Erythroblast (primary cell): ENCODE results near the gene ZNF813.

Experiments used
- GATA1 ChIP-seq: IDR thresholded peaks from 2 replicates; pipeline ENCODE4 v1.6.1; 2011; ENCODE audit warnings: low read depth, mild to moderate bottlenecking, control low read depth, low read length, moderate library complexity
- POLR2A ChIP-seq: IDR thresholded peaks from 2 replicates; pipeline ENCODE4 v1.6.1; 2011; ENCODE audit warnings: mild to moderate bottlenecking, low read length

GRCh38 chr19:53462861-53463260, 4.7 kb upstream of the ZNF813 start:
- TF ChIP-seq POLR2A, result no peak
- no peak for TF ChIP-seq GATA1
